GM18505 (cell line): ENCODE data around the gene FAM240A.

Experiments used
- ATAC-seq: cut with Tn5 transposase; IDR thresholded peaks from one replicate; pipeline ENCODE4 v1.9.1; 2021; ENCODE audit not compliant: unreplicated experiment
- POLR2A ChIP-seq: IDR thresholded peaks from 4 replicates; pipeline ENCODE4 v1.6.1; 2011; ENCODE audit warnings: borderline replicate concordance; ENCODE audit not compliant: insufficient read depth, insufficient read length; ENCODE audit errors: extremely low read depth

FAM240A gene

DNA sequence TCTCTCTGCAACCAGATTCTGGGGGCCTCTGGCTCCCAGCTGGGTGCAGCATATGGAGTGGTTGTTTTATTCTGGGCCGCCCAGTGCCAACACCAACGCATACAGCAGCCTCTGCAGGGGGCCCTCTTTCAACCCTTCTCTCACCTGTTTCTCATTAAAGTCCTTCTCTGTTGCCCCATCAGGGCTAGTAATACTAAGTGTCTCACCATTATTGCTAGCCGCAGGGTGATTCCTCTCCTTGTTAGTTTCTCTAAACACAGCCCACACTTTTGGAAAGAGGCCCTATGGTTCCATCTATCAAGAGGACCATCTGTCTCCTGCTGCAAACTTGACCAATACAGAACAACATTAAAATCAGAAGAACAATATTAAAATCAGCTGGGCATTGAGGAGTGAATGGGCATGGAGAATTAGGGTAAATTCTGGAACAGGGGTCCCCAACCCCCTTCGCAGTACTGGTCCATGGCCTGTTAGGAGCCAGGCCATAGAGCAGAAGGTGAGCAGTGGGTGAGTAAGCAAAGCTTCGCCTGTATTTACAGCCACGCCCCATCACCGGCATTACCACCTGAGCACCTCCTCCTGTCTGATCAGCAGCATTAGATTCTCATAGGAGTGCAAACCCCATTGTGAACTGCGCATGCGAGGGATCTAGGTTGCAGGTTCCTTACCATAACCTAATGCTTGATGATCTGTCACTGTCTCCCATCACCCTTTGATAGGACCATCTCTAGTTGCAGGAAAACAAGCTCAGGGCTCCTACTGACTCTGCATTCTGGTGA lies 44.6 kb downstream of the FAM240A start:
- no peak for TF ChIP-seq POLR2A
- no peak for ATAC-seq

- no peak for TF ChIP-seq POLR2A
- no peak for ATAC-seq
Observed at GRCh38 chr3:46659285-46659684, 47.0 kb downstream of the FAM240A start.

DNA sequence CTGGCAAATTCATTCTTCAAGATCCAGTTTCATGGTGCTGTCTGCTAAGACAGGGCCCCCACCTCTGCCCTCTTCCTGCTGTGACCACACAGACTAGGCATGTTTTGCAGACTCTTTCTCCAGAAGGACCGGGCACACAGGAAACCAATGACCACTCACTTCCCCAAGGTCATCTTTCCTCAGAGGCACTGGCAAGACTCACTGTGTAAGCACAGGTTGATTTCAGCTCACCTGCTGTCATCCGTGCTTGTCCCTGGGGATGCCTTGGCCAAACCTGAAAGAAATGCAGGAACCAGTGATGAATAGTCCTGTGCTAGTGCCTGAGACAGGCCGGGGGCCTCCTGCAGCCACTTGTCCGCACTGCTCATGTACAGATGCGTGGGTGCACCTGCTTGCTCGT lies 47.7 kb downstream of the FAM240A start:
- TF ChIP-seq POLR2A, result no peak

DNA sequence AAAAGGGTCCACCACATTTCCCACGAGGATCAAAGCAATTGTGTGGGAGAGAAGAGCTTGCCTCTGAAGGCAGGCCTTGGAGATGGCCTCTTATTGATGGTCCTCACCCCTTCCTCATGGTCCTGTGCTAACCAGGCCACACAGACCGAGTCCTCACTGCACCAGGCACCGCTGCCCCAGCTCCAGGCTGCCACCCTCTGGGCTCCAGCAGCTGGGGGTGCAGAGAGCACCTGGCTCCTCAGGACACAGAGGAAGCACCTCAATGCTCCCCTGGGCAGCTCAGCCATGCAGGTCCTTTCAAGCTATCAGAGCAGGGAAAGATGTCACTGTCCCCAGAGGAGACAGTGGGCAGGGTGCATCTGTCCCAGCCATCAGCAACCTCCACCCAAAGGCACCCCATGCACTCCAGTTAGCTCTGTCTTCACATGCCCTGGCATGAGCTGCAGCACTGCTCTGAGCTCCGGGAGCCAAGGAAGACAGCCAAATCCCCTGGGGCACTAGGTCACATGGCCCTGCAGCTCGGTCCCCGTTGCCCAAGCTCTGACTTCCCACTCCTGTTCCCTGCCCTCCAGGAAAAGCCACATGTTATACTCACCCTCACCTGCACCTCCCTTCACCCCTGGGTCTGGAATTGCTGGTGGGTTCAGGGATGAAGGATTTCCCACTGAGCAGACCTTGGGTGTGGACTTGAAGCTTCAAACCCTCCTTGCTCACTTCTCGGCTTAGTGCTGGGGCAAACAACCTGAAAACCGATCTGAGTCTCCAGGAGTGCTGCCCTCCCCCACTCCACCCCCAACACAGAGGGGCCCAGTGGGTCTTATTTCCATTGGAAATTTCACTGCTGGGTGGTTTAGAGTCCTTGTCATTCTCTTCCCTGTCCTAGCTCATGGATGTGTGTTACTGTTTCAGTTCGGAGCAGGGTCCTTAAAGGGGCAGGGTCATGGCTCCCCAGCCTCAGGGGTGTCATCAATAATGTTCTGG lies 48.5 kb downstream of the FAM240A start:
- TF ChIP-seq POLR2A, result no peak
- no peak for ATAC-seq

More for the DNA sequence above, 47.7 kb downstream of the FAM240A start:
- no peak for ATAC-seq

DNA sequence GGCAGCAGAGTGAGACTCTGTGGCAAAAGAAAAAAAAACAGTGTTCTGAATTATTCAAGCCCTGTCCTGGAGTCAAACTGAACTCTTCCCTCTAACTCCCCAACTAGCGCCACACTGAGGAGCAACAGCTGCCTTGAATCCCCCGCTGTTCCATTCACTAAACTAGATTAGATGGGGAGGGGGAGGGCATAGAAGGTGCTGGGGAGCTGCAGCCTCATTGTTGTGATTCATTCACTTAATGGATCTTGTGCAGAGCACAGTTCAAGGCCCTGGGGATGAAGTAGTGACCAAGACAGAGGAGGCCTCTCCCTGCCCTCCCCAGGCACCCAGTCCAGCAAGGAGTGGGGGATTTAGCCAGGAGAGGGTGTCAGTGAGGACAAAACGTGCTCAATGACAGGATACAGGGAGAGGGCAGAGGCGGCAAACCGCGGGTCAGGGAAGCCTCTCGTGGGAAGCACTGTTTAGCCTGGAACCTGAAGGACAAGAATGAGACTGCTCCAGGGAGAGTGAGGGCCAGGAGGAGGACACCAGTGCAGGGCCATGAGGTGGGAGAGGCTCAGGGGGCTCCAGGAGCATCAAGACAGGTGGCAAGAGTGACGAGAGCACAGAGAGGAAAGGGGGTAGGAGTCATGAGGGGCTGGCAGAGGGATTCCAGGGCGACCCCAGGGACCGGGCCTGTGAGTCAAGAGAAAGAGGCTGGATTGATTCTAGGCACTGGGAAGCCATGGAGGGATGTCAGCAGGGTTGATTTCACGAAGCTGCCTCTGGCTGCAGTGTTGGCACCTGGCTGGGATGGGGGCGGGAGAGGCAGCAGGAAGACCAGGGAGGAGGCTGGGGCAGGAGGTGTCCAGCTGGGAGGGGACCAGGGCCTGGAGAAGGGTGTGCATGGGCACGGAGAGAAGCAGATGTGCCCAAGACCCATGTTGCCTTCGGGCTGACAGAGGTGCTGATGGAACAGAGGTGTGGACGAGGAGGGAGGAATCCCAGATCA lies 49.7 kb downstream of the FAM240A start:
- no peak for ATAC-seq
- no peak for TF ChIP-seq POLR2A

GRCh38 chr3:46662771-46663551 lies 50.6 kb downstream of the FAM240A start:
- TF ChIP-seq POLR2A, result no peak

GRCh38 chr3:46663591-46664135 lies 51.3 kb downstream of the FAM240A start:
- ATAC-seq, result no peak
- no peak for TF ChIP-seq POLR2A

More at GRCh38 chr3:46662771-46663551, 50.6 kb downstream of the FAM240A start:
- ATAC-seq, result no peak

DNA sequence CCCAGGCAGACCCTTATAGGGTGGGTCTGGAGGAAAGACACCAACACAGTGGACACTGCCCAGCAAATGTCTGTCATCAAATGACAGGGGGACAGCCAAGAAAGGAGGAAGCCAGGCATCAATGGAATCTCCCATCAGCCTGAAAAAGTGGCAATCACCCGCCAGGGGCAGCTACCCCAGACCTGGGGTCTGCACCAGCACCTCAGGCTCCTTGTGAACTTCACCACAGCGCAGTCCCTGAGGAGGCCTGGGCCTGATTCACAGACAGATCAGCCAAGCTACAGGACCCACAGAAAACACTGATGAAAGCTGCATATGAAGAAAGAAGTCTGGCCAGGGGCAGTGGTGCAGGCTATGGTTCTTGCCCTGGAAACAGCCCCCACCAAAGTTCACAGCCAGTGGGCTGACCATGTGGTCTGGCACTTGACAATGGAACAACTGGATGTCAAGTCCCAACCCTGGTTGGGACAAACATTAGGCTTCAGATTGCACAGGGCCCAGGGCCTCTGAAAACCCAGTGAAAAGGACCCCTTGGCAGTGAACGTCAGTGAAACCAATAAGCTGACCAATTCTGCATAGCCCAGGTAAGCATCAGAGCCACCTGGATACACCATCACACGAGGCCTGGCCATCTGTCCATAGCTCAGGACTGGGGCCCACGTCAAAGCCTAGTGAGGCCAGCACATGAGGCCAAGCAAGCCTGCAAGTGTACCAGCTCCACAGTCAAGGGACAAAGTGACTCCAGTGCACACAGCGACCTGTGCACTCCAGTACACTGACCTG lies 52.1 kb downstream of the FAM240A start:
- no peak for ATAC-seq
- no peak for TF ChIP-seq POLR2A

GRCh38 chr3:46664971-46665762 lies 52.8 kb downstream of the FAM240A start:
- TF ChIP-seq POLR2A, result no peak
- no peak for ATAC-seq

- no peak for TF ChIP-seq POLR2A
- no peak for ATAC-seq
Observed at GRCh38 chr3:46665763-46666452, 53.6 kb downstream of the FAM240A start.
